ENCODE measurements around the gene HELZ. TPM values are rescaled to one million over a fixed set of nuclear protein-coding genes. Genes with fewer than 3 reads are reported as not detected.

HELZ gene
- total and polyA plus RNA-seq, 2 donors (not counting 3 experiments of a cell fraction or from before 2014, with no cell fraction given), result 8.0 to 47.3 TPM

GRCh38 chr17:67068999-67069398 lies 176.0 kb downstream of the HELZ start:
- TF ChIP-seq, protein P1, sequence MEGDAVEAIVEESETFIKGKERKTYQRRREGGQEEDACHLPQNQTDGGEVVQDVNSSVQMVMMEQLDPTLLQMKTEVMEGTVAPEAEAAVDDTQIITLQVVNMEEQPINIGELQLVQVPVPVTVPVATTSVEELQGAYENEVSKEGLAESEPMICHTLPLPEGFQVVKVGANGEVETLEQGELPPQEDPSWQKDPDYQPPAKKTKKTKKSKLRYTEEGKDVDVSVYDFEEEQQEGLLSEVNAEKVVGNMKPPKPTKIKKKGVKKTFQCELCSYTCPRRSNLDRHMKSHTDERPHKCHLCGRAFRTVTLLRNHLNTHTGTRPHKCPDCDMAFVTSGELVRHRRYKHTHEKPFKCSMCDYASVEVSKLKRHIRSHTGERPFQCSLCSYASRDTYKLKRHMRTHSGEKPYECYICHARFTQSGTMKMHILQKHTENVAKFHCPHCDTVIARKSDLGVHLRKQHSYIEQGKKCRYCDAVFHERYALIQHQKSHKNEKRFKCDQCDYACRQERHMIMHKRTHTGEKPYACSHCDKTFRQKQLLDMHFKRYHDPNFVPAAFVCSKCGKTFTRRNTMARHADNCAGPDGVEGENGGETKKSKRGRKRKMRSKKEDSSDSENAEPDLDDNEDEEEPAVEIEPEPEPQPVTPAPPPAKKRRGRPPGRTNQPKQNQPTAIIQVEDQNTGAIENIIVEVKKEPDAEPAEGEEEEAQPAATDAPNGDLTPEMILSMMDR (IDR thresholded peaks at IDR 0.05; ENCODE audit: extremely low read depth in 1 of 2, insufficient read depth in 1 of 2, low read depth in 1 of 2, low read length in 2 of 2), result no peak
- TF ChIP-seq POLR2A (IDR thresholded peaks at IDR 0.05; ENCODE audit: low read depth, low read length) (no peak), JUN (IDR thresholded peaks at IDR 0.05; ENCODE audit: borderline replicate concordance, insufficient read depth, insufficient read length, low read depth) (no peak), MYC (IDR thresholded peaks at IDR 0.05; ENCODE audit: low read depth, low read length) (no peak), GATA2 (IDR thresholded peaks at IDR 0.05; ENCODE audit: insufficient read depth, insufficient read length, low read depth, low read length) (no peak), POLR2AphosphoS5 (IDR thresholded peaks at IDR 0.05; ENCODE audit: insufficient read depth, low read depth, low read length) (no peak), FOS (IDR thresholded peaks at IDR 0.05; ENCODE audit: borderline replicate concordance, insufficient read depth, low read length) (no peak), EZH2 (IDR thresholded peaks at IDR 0.05; ENCODE audit: borderline replicate concordance, low read depth, low read length, severe bottlenecking) (no peak)
- TF ChIP-seq, protein P2, sequence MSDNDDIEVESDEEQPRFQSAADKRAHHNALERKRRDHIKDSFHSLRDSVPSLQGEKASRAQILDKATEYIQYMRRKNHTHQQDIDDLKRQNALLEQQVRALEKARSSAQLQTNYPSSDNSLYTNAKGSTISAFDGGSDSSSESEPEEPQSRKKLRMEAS (IDR thresholded peaks at IDR 0.05; ENCODE audit: insufficient read depth, insufficient read length), result no peak

More at GRCh38 chr17:67068999-67069398, 176.0 kb downstream of the HELZ start:
- no TSS peak for BruUV-seq (replicated peaks)
- no peak overlapping the region for H3K4me2 ChIP-seq (ENCODE audit: insufficient read depth, low read length)
- H3K79me2 ChIP-seq (ENCODE audit: control insufficient read depth, insufficient read depth, low read length), result no peaks in the 10 kb centered on the region
- H3K27ac ChIP-seq (ENCODE audit: insufficient read depth, low read depth, low read length), result no peak overlapping the region
- H3K9ac ChIP-seq (replicated peaks; ENCODE audit: extremely low read depth, insufficient read depth, low read length), result no peak overlapping the region
- DNase-seq (ENCODE audit: low read depth, low spot score) (no peak), FAIRE-seq (no peak)
- no peaks in the 10 kb centered on the region for H3K27me3 ChIP-seq (ENCODE audit: control insufficient read depth in 2 of 2, insufficient read depth in 2 of 2, low read length in 2 of 2)
- dilution Hi-C loops (cut with MboI; ENCODE audit: extremely low pct_ligation_motif_present, low sequenced_read_pairs), result no loop called here
- H3K4me3 ChIP-seq (replicated peaks in 1 of 3; ENCODE audit: insufficient read depth in 1 of 3, low read depth in 1 of 3, low read length in 3 of 3), result no peak overlapping the region
- no peaks in the 10 kb centered on the region for H3K36me3 ChIP-seq (ENCODE audit: control insufficient read depth in 2 of 2, extremely low read depth in 1 of 2, insufficient read depth in 2 of 2, low read length in 2 of 2)
- H4K20me1 ChIP-seq (replicated peaks; ENCODE audit: control insufficient read depth, extremely low read depth, insufficient read depth, low read length), result no peaks in the 10 kb centered on the region
- no peaks in the 10 kb centered on the region for H3K4me1 ChIP-seq (ENCODE audit: control insufficient read depth, extremely low read depth, insufficient read depth, low read length)
- no peaks in the 10 kb centered on the region for H3K9me3 ChIP-seq (replicated peaks; ENCODE audit: control insufficient read depth, insufficient read depth, low read length)
- H2AFZ ChIP-seq (ENCODE audit: low read depth, low read length), result no peak overlapping the region
- H3K9me1 ChIP-seq (replicated peaks; ENCODE audit: control insufficient read depth, extremely low read depth, insufficient read depth, low read length), result no peaks in the 10 kb centered on the region
- ChIA-PET POLR2A (no interaction called here), CTCF (interaction anchor here (1.0 to 1.8 kb wide), 4 partner anchors 8 to 90 kb away, joined by 3 to 7 read pairs (median 4); no protein-coding TSS in a partner anchor)
- intact Hi-C loops (cut with micrococcal nuclease), result no loop called here
